HepG2 (cell line): ENCODE data around the gene ITGB6.

Experiments used
- FIP1L1 ChIP-seq: fragments of 200-400 bp; formaldehyde crosslinking; IDR thresholded peaks from 2 replicates; pipeline ENCODE4 v1.6.1; 2018; ENCODE audit warnings: low read depth, mild to moderate bottlenecking, low read length, moderate library complexity, borderline replicate concordance; ENCODE audit not compliant: insufficient read depth
- HDAC6 ChIP-seq: fragments of 200-600 bp; sonication (generic); IDR thresholded peaks from 2 replicates; pipeline ENCODE4 v1.7.0; 2017; ENCODE audit warnings: mild to moderate bottlenecking, antibody characterized with exemption, low read length, low read depth
- HNRNPL ChIP-seq: fragments of 200-400 bp; formaldehyde crosslinking; IDR thresholded peaks from 2 replicates; pipeline ENCODE4 v1.6.1; 2017; ENCODE audit warnings: mild to moderate bottlenecking, low read depth, low read length
- MXD4 ChIP-seq: IDR thresholded peaks from 2 replicates; pipeline ENCODE4 v1.6.1; 2016; ENCODE audit warnings: mild to moderate bottlenecking, missing biosample characterization, missing genetic modification reagents
- RAD21 ChIP-seq: fragments of 450-650 bp; formaldehyde crosslinking; IDR thresholded peaks from 2 replicates; pipeline ENCODE4 v1.5.0; 2020; ENCODE audit warnings: mild to moderate bottlenecking
- RBAK ChIP-seq: sonication (generic); formaldehyde crosslinking; IDR thresholded peaks from 2 replicates; pipeline ENCODE4 v1.5.1; 2020; ENCODE audit warnings: mild to moderate bottlenecking, missing genetic modification reagents
- RELA ChIP-seq: sonication (generic); formaldehyde crosslinking; IDR thresholded peaks from 2 replicates; pipeline ENCODE4 v1.4.0; 2020; ENCODE audit warnings: missing genetic modification reagents
- RFX5 ChIP-seq: IDR thresholded peaks from 2 replicates; pipeline ENCODE4 v1.6.1; 2011; ENCODE audit warnings: low read depth, low read length, improper control_type of control experiment
- SNAPC2 ChIP-seq: sonication (generic); formaldehyde crosslinking; IDR thresholded peaks from 2 replicates; pipeline ENCODE4 v1.8.1; 2022; ENCODE audit warnings: mild to moderate bottlenecking, missing genetic modification reagents
- ZBTB7A ChIP-seq: sonication (generic); formaldehyde crosslinking; IDR thresholded peaks from 2 replicates; pipeline ENCODE4 v1.8.0; 2022; ENCODE audit warnings: mild to moderate bottlenecking, missing genetic modification reagents
- ZNF232 ChIP-seq: sonication (generic); formaldehyde crosslinking; IDR thresholded peaks from 2 replicates; pipeline ENCODE4 v1.4.0; 2020; ENCODE audit warnings: missing genetic modification reagents, borderline replicate concordance
- ZNF24 ChIP-seq: fragments of 450-650 bp; IDR thresholded peaks from 2 replicates; pipeline ENCODE4 v1.6.1; 2017; ENCODE audit warnings: antibody characterized with exemption, mild to moderate bottlenecking
- TF ChIP-seq, protein P1 (sequence below): sonication (generic); formaldehyde crosslinking; IDR thresholded peaks from 2 replicates; pipeline ENCODE4 v1.4.0; 2020; ENCODE audit warnings: mild to moderate bottlenecking, missing genetic modification reagents
- TF ChIP-seq, protein P2 (sequence below): sonication (generic); formaldehyde crosslinking; conservative IDR thresholded peaks from 2 replicates; pipeline ENCODE4 v1.4.0; 2020; ENCODE audit warnings: missing genetic modification reagents

DNA sequence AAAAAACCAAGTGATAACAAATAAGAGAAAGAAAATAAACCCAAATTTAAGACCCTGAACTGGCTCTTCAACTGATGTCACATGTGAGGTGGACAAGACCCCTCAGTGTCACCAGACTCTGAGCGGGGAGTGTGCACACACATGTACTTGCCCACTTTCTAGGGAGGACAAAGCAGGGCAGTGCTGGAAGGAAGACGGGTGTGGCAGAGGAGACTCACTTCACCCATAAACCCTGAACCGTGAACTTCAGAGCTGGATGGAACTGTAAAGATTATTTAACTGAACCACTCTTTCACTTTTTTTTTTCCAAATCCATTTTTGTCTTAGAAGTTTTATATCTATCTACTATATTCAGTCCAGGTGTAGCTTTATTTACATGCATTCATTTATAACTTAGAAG lies 149.9 kb downstream of the ITGB6 start:
- TF ChIP-seq, protein P1, sequence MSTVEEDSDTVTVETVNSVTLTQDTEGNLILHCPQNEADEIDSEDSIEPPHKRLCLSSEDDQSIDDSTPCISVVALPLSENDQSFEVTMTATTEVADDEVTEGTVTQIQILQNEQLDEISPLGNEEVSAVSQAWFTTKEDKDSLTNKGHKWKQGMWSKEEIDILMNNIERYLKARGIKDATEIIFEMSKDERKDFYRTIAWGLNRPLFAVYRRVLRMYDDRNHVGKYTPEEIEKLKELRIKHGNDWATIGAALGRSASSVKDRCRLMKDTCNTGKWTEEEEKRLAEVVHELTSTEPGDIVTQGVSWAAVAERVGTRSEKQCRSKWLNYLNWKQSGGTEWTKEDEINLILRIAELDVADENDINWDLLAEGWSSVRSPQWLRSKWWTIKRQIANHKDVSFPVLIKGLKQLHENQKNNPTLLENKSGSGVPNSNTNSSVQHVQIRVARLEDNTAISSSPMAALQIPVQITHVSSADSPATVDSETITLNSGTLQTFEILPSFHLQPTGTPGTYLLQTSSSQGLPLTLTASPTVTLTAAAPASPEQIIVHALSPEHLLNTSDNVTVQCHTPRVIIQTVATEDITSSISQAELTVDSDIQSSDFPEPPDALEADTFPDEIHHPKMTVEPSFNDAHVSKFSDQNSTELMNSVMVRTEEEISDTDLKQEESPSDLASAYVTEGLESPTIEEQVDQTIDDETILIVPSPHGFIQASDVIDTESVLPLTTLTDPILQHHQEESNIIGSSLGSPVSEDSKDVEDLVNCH (CRISPR knock-in tag), result no peak
- TF ChIP-seq RAD21 (CRISPR knock-in tag) (no peak), RFX5 (no peak), ZBTB7A (CRISPR knock-in tag) (no peak), FIP1L1 (no peak), MXD4 (CRISPR knock-in tag) (no peak), HNRNPL (no peak), ZNF232 (CRISPR knock-in tag) (no peak), HDAC6 (no peak), RBAK (CRISPR knock-in tag) (no peak), RELA (CRISPR knock-in tag) (no peak), SNAPC2 (no peak), ZNF24 (no peak)
- TF ChIP-seq, protein P2, sequence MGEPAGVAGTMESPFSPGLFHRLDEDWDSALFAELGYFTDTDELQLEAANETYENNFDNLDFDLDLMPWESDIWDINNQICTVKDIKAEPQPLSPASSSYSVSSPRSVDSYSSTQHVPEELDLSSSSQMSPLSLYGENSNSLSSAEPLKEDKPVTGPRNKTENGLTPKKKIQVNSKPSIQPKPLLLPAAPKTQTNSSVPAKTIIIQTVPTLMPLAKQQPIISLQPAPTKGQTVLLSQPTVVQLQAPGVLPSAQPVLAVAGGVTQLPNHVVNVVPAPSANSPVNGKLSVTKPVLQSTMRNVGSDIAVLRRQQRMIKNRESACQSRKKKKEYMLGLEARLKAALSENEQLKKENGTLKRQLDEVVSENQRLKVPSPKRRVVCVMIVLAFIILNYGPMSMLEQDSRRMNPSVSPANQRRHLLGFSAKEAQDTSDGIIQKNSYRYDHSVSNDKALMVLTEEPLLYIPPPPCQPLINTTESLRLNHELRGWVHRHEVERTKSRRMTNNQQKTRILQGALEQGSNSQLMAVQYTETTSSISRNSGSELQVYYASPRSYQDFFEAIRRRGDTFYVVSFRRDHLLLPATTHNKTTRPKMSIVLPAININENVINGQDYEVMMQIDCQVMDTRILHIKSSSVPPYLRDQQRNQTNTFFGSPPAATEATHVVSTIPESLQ (CRISPR knock-in tag), result no peak
